Suprapubic skin (tissue), 4 donors: ENCODE results near the gene EEA1.

Source experiments
- EP300 ChIP-seq: sonication (generic); formaldehyde crosslinking; IDR thresholded peaks from one replicate; pipeline ENCODE4 v1.6.1; 2017; ENCODE audit warnings: antibody characterized with exemption
- POLR2A ChIP-seq, 2 donors: fragments of 450-650 bp; IDR thresholded peaks; one replicate each; pipeline ENCODE4 v1.6.1; 2017; ENCODE audit warnings: antibody characterized with exemption in 2 of 2, mild to moderate bottlenecking in 2 of 2, moderate library complexity in 2 of 2
- POLR2AphosphoS5 ChIP-seq, 3 donors: sonication (generic); formaldehyde crosslinking; IDR thresholded peaks; one replicate each; pipeline ENCODE4 v1.6.1; 2017; ENCODE audit warnings: antibody characterized with exemption in 3 of 3
- TF ChIP-seq, protein P1 (sequence below), 2 donors: fragments of 200-600 bp in 1 of 2; fragments of 450-650 bp in 1 of 2; sonication (generic) in 1 of 2; IDR thresholded peaks; one replicate each; pipeline ENCODE4 v1.5.1; 2016 to 2019; ENCODE audit warnings: antibody characterized with exemption in 2 of 2, mild to moderate bottlenecking in 1 of 2, moderate library complexity in 1 of 2

DNA sequence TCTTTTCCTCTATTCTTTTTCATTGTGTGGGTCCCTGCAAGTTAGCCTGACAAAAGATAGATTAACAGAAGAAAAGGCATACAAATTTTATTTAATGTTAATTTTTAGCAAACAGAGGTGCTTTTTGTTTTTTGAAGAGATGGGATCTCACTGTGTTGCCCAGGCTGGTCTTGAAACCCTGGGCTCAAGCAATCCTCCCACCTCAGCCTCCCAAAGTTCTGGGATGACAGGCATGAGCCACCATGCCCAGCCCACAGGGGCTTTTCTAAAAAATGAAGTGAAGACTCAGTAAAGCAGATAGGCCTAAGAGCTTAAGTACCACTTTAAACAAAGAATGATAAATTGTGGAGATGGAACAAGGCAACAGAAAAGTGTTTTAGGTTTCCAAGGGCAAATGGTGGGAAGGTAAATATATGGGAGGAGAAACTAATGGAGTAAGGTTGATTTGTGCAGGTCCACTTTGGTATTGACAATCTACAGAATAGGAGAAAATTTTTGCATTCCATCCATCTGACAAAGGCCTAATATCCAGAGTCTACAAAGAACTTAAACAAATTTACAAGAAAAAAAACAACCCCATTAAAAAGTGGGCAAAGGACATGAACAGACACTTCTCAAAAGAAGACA lies 18.6 kb upstream of the EEA1 start:
- TF ChIP-seq, protein P1, sequence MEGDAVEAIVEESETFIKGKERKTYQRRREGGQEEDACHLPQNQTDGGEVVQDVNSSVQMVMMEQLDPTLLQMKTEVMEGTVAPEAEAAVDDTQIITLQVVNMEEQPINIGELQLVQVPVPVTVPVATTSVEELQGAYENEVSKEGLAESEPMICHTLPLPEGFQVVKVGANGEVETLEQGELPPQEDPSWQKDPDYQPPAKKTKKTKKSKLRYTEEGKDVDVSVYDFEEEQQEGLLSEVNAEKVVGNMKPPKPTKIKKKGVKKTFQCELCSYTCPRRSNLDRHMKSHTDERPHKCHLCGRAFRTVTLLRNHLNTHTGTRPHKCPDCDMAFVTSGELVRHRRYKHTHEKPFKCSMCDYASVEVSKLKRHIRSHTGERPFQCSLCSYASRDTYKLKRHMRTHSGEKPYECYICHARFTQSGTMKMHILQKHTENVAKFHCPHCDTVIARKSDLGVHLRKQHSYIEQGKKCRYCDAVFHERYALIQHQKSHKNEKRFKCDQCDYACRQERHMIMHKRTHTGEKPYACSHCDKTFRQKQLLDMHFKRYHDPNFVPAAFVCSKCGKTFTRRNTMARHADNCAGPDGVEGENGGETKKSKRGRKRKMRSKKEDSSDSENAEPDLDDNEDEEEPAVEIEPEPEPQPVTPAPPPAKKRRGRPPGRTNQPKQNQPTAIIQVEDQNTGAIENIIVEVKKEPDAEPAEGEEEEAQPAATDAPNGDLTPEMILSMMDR (IDR thresholded peaks at IDR 0.05), result no peak
- no peak for TF ChIP-seq EP300
- TF ChIP-seq POLR2A (IDR thresholded peaks at IDR 0.05), result no peak
- TF ChIP-seq POLR2AphosphoS5 (IDR thresholded peaks at IDR 0.05), result no peak
